ENCODE measurements around the gene DEFB132.

The DEFB132 gene

GRCh38 chr20:305745-306144 lies 48.2 kb downstream of the DEFB132 start:
- Histone ChIP-seq H3K9me2 (replicated peaks; ENCODE audit: insufficient read depth, low read length) (no peaks in the 10 kb centered on the region), H3F3A (ENCODE audit: insufficient read depth, low read length) (peaks cover 2% of the 10 kb centered on the region; the same call in 1 of the 2 replicates), H3K9me3 (replicated peaks; ENCODE audit: insufficient read depth, low read length) (no peaks in the 10 kb centered on the region), H4K20me1 (ENCODE audit: insufficient read depth, low read length) (no peaks in the 10 kb centered on the region), H3K4me3 (ENCODE audit: low read length) (no peak overlapping the region), H3K27ac (ENCODE audit: low read length) (no peak overlapping the region), H3K4me1 (ENCODE audit: low read length) (peaks cover 21% of the 10 kb centered on the region), H3K4me2 (ENCODE audit: low read depth, low read length) (no peak overlapping the region), H3K36me3 (replicated peaks; ENCODE audit: insufficient read depth, low read length) (no peaks in the 10 kb centered on the region), H3K9ac (ENCODE audit: low read length) (no peak overlapping the region), H2AFZ (ENCODE audit: low read length) (no peak overlapping the region), H3K27me3 (replicated peaks; ENCODE audit: insufficient read depth, low read length) (no peaks in the 10 kb centered on the region), H3K79me2 (ENCODE audit: low read length) (peaks cover 4% of the 10 kb centered on the region)
- no peak for DNase-seq
- TF ChIP-seq CTCF (IDR thresholded peaks at IDR 0.05; ENCODE audit: low read length) (no peak), EZH2 (optimal IDR thresholded peaks at IDR 0.05; ENCODE audit: low read depth, low read length) (no peak), EZH2phosphoT487 (IDR thresholded peaks at IDR 0.05; ENCODE audit: low read length) (no peak)

DNA sequence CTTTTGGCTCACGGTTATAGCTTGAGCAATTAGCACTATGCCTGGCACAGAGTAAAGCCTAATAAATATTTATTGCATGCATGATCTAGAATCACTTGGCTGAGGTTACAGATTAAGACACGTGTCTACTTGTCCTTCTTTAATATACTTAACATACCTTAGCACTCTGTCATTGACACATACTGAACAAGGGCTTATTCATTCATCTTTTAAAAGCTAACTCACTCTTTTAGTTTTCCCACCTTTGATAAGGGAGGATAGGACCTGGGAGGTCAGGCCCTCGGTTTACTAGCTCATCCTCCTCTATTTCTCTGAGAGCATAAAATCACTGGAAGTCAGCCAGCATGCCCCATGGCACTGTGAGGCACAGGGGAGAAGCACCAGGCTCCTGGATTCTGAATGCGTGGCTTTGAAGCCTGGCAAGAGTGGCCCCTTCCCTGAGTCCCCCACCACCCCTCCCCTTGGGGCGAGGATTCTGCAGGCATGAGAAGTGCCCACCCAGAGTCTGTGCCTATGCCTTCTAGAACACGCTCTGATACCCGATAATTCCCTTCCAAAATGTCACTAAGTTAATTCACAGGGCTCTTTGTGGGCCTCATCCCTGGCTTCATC lies 51.0 kb downstream of the DEFB132 start:
- Histone ChIP-seq H3K27ac (ENCODE audit: low read length) (no peak overlapping the region), H3K36me3 (replicated peaks; ENCODE audit: insufficient read depth, low read length) (no peaks in the 10 kb centered on the region), H2AFZ (ENCODE audit: low read length) (no peak overlapping the region), H3K4me2 (ENCODE audit: low read depth, low read length) (no peak overlapping the region), H3K4me3 (ENCODE audit: low read length) (no peak overlapping the region), H3K9me3 (replicated peaks; ENCODE audit: insufficient read depth, low read length) (no peaks in the 10 kb centered on the region), H4K20me1 (ENCODE audit: insufficient read depth, low read length) (no peaks in the 10 kb centered on the region), H3K79me2 (ENCODE audit: low read length) (no peaks in the 10 kb centered on the region), H3K27me3 (replicated peaks; ENCODE audit: insufficient read depth, low read length) (no peaks in the 10 kb centered on the region), H3F3A (ENCODE audit: insufficient read depth, low read length) (0 out of 2 replicates have a peak, but pooled peaks cover 5% of the 10 kb centered on the region), H3K4me1 (ENCODE audit: low read length) (peaks cover 3% of the 10 kb centered on the region; the same call in 1 of the 2 replicates), H3K9me2 (replicated peaks; ENCODE audit: insufficient read depth, low read length) (no peaks in the 10 kb centered on the region), H3K9ac (ENCODE audit: low read length) (no peak overlapping the region)
- no peak for DNase-seq
- TF ChIP-seq EZH2 (optimal IDR thresholded peaks at IDR 0.05; ENCODE audit: low read depth, low read length) (no peak), EZH2phosphoT487 (IDR thresholded peaks at IDR 0.05; ENCODE audit: low read length) (no peak), CTCF (IDR thresholded peaks at IDR 0.05; ENCODE audit: low read length) (no peak)

DNA sequence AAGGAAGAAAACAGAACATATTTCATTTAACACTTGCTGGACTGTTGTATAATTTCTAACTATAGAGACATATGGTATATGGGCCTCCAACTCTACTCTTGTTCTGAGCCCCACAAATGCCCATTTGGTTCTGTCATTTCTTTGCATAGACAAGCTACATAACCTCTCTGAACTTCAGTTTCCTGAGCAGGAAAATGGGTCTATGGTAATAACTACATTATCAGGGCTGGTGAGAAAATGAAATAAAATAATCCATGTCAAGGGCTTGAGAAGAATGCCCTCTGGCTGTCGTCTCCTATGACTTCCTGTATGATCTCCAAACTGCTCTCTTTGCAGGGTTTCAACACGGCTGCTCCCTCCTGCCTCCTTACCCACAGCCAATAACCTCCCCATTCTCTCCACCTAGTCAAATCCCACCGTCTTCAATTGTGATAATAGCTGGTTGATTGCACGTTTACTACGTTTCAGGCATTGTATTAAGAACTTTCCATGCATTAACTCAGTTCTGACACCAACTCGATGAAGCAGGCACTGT lies 51.8 kb downstream of the DEFB132 start:
- Histone ChIP-seq H3K9me3 (replicated peaks; ENCODE audit: insufficient read depth, low read length) (no peaks in the 10 kb centered on the region), H3F3A (ENCODE audit: insufficient read depth, low read length) (0 out of 2 replicates have a peak, but pooled peaks cover 5% of the 10 kb centered on the region), H3K36me3 (replicated peaks; ENCODE audit: insufficient read depth, low read length) (no peaks in the 10 kb centered on the region), H3K27ac (ENCODE audit: low read length) (no peak overlapping the region), H3K4me3 (ENCODE audit: low read length) (no peak overlapping the region), H4K20me1 (ENCODE audit: insufficient read depth, low read length) (no peaks in the 10 kb centered on the region), H3K27me3 (replicated peaks; ENCODE audit: insufficient read depth, low read length) (no peaks in the 10 kb centered on the region), H3K4me1 (ENCODE audit: low read length) (peaks cover 3% of the 10 kb centered on the region; the same call in 1 of the 2 replicates), H2AFZ (ENCODE audit: low read length) (peak overlapping the region; percentile 67; the same call in 1 of the 2 replicates), H3K9ac (ENCODE audit: low read length) (no peak overlapping the region), H3K79me2 (ENCODE audit: low read length) (no peaks in the 10 kb centered on the region), H3K9me2 (replicated peaks; ENCODE audit: insufficient read depth, low read length) (no peaks in the 10 kb centered on the region), H3K4me2 (ENCODE audit: low read depth, low read length) (no peak overlapping the region)
- no peak for DNase-seq
- TF ChIP-seq EZH2phosphoT487 (IDR thresholded peaks at IDR 0.05; ENCODE audit: low read length) (no peak), EZH2 (optimal IDR thresholded peaks at IDR 0.05; ENCODE audit: low read depth, low read length) (no peak), CTCF (IDR thresholded peaks at IDR 0.05; ENCODE audit: low read length) (no peak)
